Measurements from ENCODE around the gene LONRF2.

LONRF2 gene

DNA sequence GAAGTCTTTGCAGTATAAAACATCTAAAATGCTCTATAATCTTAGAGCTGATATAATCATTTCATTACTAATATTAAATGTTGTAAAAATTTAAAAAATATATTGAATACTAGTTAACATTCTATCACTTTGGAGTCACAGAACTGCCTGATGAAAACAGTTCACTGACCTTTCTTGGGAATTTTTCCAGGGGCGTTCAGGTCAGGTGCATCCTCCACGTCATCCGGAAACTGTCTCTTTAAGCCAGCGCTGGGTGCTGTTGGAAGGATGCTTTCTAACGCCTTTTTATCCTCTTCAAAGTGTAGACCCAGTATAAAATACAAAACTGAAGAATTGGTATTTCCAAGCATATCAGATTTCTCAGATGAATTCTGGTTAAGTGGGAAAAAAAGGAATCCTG, 22.8 kb downstream of the LONRF2 start:
- no peaks in the 10 kb centered on the region for H3K27me3 ChIP-seq (ENCODE audit: low read depth, low read length)
- no peaks in the 10 kb centered on the region for H3K36me3 ChIP-seq (replicated peaks; ENCODE audit: low read depth, low read length)
- H3K4me2 ChIP-seq (ENCODE audit: low read length), result no peak overlapping the region
- no peak overlapping the region for H3K9ac ChIP-seq (ENCODE audit: low read length)
- H3K4me1 ChIP-seq (ENCODE audit: low read length), result no peaks in the 10 kb centered on the region
- peaks cover 3% of the 10 kb centered on the region; the same call in 1 of the 2 replicates for H3K9me3 ChIP-seq (ENCODE audit: insufficient read depth, low read length)
- no peak for TF ChIP-seq EZH2phosphoT487 (IDR thresholded peaks at IDR 0.05; ENCODE audit: low read depth)
- TF ChIP-seq, protein P1, sequence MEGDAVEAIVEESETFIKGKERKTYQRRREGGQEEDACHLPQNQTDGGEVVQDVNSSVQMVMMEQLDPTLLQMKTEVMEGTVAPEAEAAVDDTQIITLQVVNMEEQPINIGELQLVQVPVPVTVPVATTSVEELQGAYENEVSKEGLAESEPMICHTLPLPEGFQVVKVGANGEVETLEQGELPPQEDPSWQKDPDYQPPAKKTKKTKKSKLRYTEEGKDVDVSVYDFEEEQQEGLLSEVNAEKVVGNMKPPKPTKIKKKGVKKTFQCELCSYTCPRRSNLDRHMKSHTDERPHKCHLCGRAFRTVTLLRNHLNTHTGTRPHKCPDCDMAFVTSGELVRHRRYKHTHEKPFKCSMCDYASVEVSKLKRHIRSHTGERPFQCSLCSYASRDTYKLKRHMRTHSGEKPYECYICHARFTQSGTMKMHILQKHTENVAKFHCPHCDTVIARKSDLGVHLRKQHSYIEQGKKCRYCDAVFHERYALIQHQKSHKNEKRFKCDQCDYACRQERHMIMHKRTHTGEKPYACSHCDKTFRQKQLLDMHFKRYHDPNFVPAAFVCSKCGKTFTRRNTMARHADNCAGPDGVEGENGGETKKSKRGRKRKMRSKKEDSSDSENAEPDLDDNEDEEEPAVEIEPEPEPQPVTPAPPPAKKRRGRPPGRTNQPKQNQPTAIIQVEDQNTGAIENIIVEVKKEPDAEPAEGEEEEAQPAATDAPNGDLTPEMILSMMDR (IDR thresholded peaks at IDR 0.05; ENCODE audit: low read depth, low read length), result no peak
- H2AFZ ChIP-seq (ENCODE audit: low read depth, low read length), result no peak overlapping the region
- no peaks in the 10 kb centered on the region for H3K79me2 ChIP-seq (ENCODE audit: low read length)
- no peak overlapping the region for H3K4me3 ChIP-seq (ENCODE audit: low read length)
- H4K20me1 ChIP-seq (ENCODE audit: insufficient read depth, low read length), result no peaks in the 10 kb centered on the region
- H3K27ac ChIP-seq (ENCODE audit: low read length), result no peak overlapping the region

DNA sequence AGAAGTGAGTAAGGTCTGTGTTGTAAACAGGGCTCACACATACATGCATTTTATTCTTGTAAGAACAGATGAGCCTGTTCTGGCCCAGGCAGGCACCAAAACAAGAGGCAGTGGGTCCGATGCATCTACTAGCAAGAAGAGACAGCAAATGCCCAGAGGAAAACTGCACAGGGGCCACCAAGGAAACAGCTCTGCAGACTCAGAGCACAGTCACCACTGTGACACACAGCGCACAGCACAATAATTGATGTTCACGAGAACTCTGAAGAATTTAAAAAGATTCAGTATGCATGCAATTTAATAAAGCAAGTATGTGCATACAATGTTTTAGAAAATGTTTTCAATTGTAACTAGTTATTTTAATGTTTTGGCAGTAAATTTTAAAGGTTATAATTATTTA, 24.8 kb downstream of the LONRF2 start:
- H3K9ac ChIP-seq (ENCODE audit: low read length), result no peak overlapping the region
- H3K27ac ChIP-seq (ENCODE audit: low read length), result no peak overlapping the region
- no peaks in the 10 kb centered on the region for H3K36me3 ChIP-seq (replicated peaks; ENCODE audit: low read depth, low read length)
- H3K27me3 ChIP-seq (ENCODE audit: low read depth, low read length), result no peaks in the 10 kb centered on the region
- H3K9me3 ChIP-seq (ENCODE audit: insufficient read depth, low read length), result no peaks in the 10 kb centered on the region
- no peaks in the 10 kb centered on the region for H4K20me1 ChIP-seq (ENCODE audit: insufficient read depth, low read length)
- no peak overlapping the region for H2AFZ ChIP-seq (ENCODE audit: low read depth, low read length)
- H3K4me2 ChIP-seq (ENCODE audit: low read length), result no peak overlapping the region
- H3K4me3 ChIP-seq (ENCODE audit: low read length), result no peak overlapping the region
- TF ChIP-seq, protein P1 (IDR thresholded peaks at IDR 0.05; ENCODE audit: low read depth, low read length), result no peak
- no peak for TF ChIP-seq EZH2phosphoT487 (IDR thresholded peaks at IDR 0.05; ENCODE audit: low read depth)
- H3K79me2 ChIP-seq (ENCODE audit: low read length), result no peaks in the 10 kb centered on the region
- H3K4me1 ChIP-seq (ENCODE audit: low read length), result no peaks in the 10 kb centered on the region

DNA sequence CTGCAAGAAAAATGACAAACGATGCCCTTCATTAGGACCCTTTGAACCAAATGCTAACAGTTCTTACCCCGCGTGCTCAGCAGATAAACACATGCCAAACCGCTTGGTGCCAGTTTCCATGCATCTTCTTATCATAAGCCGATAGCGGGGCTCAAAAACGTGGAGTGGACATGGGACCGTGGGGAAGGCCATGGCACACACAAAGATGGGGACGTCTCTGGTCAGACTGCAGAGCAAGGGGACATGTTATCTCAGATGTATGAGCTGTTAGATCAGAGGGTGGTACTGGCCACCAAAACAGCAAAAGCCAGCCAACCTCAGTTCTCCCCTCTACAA, 28.2 kb downstream of the LONRF2 start:
- Histone ChIP-seq H3K36me3 (replicated peaks; ENCODE audit: low read depth, low read length) (no peaks in the 10 kb centered on the region), H3K9ac (ENCODE audit: low read length) (no peak overlapping the region), H2AFZ (ENCODE audit: low read depth, low read length) (no peak overlapping the region), H3K27ac (ENCODE audit: low read length) (no peak overlapping the region), H3K79me2 (ENCODE audit: low read length) (no peaks in the 10 kb centered on the region), H3K4me2 (ENCODE audit: low read length) (no peak overlapping the region), H4K20me1 (ENCODE audit: insufficient read depth, low read length) (no peaks in the 10 kb centered on the region), H3K4me3 (ENCODE audit: low read length) (no peak overlapping the region), H3K4me1 (ENCODE audit: low read length) (peaks cover 1% of the 10 kb centered on the region), H3K27me3 (ENCODE audit: low read depth, low read length) (no peaks in the 10 kb centered on the region), H3K9me3 (ENCODE audit: insufficient read depth, low read length) (no peaks in the 10 kb centered on the region)
- TF ChIP-seq, protein P1 (IDR thresholded peaks at IDR 0.05; ENCODE audit: low read depth, low read length), result no peak
- TF ChIP-seq EZH2phosphoT487 (IDR thresholded peaks at IDR 0.05; ENCODE audit: low read depth), result no peak

DNA sequence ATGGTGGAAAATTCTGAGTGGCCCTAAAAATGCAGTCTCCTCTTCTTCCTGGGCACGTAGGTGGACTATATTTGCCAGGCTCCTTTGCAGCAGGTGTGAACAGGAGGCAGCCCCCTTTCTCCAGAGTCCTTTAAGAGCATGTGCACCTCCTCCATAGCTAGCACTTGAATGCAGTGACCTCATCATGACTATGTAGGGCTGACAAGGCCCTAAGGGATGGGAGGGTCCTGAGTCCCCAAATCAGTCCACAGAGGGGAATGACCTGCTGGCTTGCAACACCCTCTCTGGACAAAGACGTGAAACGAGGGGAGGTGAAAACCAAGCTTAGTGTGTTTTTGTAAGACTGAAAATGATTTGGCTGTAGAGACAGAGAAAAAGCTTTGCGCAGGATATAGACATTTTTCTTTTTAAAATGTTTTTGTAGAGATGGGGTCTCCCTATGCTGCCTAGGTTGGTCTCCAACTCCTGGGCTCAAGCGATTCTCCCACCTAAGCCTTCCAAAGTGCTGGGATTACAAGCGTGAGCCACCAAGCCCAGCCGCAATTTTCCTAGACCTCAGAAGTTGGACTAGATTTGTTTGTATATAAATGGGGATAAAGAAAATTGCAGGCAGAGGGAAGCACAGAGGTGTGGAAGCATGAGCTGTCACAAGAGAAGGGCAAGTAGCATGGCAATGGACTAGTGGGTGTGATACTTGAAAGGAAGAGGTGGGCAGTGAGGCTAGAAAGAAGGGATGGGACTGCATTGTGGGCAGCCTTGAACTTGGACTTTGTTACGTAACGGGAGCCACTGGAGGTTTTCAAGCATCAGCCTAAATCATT, 28.8 kb downstream of the LONRF2 start:
- Histone ChIP-seq H3K27me3 (ENCODE audit: low read depth, low read length) (no peaks in the 10 kb centered on the region), H3K4me1 (ENCODE audit: low read length) (peaks cover 6% of the 10 kb centered on the region), H3K4me2 (ENCODE audit: low read length) (no peak overlapping the region), H3K9me3 (ENCODE audit: insufficient read depth, low read length) (no peaks in the 10 kb centered on the region), H3K79me2 (ENCODE audit: low read length) (no peaks in the 10 kb centered on the region), H3K36me3 (replicated peaks; ENCODE audit: low read depth, low read length) (no peaks in the 10 kb centered on the region), H4K20me1 (ENCODE audit: insufficient read depth, low read length) (no peaks in the 10 kb centered on the region), H3K4me3 (ENCODE audit: low read length) (no peak overlapping the region), H2AFZ (ENCODE audit: low read depth, low read length) (no peak overlapping the region), H3K9ac (ENCODE audit: low read length) (no peak overlapping the region), H3K27ac (ENCODE audit: low read length) (no peak overlapping the region)
- TF ChIP-seq EZH2phosphoT487 (IDR thresholded peaks at IDR 0.05; ENCODE audit: low read depth), result no peak
- TF ChIP-seq, protein P1 (IDR thresholded peaks at IDR 0.05; ENCODE audit: low read depth, low read length), result no peak

All from OCI-LY3 (cell line).